ENCODE measurements around the gene FBLN1. TPM values are rescaled to one million over a fixed set of nuclear protein-coding genes. Genes with fewer than 3 reads are reported as not detected.

Gene FBLN1
- total RNA-seq, 1 experiment from 2014 or later = 183 TPM

DNA sequence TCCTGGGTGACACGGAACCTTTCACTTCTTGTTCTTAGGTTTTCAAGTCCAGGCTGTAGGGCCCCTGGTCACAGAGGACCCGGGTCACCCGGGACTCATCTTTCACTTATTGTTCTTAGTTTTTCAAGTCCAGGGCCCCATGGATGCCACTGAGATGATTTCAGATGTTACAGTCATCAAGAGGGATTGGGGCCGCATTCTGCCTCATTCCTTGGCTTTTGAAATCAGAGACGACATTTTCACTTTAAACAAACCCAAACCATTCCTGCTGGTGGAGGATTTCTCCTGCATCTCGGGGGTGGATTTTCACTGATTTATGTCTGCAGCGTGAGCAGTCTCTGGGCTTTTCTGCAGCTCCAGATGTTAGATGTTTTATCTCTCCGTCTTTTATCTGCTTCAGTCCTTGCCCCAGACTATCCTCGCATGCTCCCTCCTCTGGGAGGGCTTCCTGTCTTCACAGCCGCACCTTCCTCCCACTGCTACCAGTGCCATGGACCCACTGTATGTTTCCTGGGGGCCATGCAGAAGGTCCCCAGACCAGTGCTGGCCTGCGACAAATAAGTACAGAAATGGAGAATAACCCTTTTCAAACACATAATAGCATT is 27.4 kb downstream of the FBLN1 start:
- H3K4me3 Mint-ChIP-seq = no peak overlapping the region
- H3K4me1 Mint-ChIP-seq = no peaks in the 10 kb centered on the region
- peaks cover 53% of the 10 kb centered on the region for H3K36me3 Mint-ChIP-seq
- POLR2A ChIA-PET = no interaction called here
- ATAC-seq (no peak), DNase-seq (ENCODE audit: low spot score) (no peak)
- no peak overlapping the region for H3K27ac Mint-ChIP-seq
- CTCF ChIA-PET = no interaction called here
- no peak for TF ChIP-seq ZBTB21 (CRISPR knock-in tag; IDR thresholded peaks at IDR 0.05; ENCODE audit: borderline replicate concordance)
- no peak for TF ChIP-seq RELA (CRISPR knock-in tag; IDR thresholded peaks at IDR 0.05; ENCODE audit: borderline replicate concordance)
- TF ChIP-seq, protein P1, sequence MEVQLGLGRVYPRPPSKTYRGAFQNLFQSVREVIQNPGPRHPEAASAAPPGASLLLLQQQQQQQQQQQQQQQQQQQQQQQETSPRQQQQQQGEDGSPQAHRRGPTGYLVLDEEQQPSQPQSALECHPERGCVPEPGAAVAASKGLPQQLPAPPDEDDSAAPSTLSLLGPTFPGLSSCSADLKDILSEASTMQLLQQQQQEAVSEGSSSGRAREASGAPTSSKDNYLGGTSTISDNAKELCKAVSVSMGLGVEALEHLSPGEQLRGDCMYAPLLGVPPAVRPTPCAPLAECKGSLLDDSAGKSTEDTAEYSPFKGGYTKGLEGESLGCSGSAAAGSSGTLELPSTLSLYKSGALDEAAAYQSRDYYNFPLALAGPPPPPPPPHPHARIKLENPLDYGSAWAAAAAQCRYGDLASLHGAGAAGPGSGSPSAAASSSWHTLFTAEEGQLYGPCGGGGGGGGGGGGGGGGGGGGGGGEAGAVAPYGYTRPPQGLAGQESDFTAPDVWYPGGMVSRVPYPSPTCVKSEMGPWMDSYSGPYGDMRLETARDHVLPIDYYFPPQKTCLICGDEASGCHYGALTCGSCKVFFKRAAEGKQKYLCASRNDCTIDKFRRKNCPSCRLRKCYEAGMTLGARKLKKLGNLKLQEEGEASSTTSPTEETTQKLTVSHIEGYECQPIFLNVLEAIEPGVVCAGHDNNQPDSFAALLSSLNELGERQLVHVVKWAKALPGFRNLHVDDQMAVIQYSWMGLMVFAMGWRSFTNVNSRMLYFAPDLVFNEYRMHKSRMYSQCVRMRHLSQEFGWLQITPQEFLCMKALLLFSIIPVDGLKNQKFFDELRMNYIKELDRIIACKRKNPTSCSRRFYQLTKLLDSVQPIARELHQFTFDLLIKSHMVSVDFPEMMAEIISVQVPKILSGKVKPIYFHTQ (CRISPR knock-in tag; IDR thresholded peaks at IDR 0.05) = no peak
- TF ChIP-seq, protein P2, sequence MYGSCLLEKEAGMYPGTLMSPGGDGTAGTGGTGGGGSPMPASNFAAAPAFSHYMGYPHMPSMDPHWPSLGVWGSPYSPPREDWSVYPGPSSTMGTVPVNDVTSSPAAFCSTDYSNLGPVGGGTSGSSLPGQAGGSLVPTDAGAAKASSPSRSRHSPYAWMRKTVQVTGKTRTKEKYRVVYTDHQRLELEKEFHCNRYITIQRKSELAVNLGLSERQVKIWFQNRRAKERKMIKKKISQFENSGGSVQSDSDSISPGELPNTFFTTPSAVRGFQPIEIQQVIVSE (CRISPR knock-in tag; IDR thresholded peaks at IDR 0.05; ENCODE audit: borderline replicate concordance) = no peak
- TF ChIP-seq, protein P3, sequence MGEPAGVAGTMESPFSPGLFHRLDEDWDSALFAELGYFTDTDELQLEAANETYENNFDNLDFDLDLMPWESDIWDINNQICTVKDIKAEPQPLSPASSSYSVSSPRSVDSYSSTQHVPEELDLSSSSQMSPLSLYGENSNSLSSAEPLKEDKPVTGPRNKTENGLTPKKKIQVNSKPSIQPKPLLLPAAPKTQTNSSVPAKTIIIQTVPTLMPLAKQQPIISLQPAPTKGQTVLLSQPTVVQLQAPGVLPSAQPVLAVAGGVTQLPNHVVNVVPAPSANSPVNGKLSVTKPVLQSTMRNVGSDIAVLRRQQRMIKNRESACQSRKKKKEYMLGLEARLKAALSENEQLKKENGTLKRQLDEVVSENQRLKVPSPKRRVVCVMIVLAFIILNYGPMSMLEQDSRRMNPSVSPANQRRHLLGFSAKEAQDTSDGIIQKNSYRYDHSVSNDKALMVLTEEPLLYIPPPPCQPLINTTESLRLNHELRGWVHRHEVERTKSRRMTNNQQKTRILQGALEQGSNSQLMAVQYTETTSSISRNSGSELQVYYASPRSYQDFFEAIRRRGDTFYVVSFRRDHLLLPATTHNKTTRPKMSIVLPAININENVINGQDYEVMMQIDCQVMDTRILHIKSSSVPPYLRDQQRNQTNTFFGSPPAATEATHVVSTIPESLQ (CRISPR knock-in tag; IDR thresholded peaks at IDR 0.05) = no peak
- TF ChIP-seq ATF1 (CRISPR knock-in tag; IDR thresholded peaks at IDR 0.05) = no peak
- H3K9me3 Mint-ChIP-seq = no peaks in the 10 kb centered on the region
- no peaks in the 10 kb centered on the region for H3K27me3 Mint-ChIP-seq (ENCODE audit: low read depth)

DNA sequence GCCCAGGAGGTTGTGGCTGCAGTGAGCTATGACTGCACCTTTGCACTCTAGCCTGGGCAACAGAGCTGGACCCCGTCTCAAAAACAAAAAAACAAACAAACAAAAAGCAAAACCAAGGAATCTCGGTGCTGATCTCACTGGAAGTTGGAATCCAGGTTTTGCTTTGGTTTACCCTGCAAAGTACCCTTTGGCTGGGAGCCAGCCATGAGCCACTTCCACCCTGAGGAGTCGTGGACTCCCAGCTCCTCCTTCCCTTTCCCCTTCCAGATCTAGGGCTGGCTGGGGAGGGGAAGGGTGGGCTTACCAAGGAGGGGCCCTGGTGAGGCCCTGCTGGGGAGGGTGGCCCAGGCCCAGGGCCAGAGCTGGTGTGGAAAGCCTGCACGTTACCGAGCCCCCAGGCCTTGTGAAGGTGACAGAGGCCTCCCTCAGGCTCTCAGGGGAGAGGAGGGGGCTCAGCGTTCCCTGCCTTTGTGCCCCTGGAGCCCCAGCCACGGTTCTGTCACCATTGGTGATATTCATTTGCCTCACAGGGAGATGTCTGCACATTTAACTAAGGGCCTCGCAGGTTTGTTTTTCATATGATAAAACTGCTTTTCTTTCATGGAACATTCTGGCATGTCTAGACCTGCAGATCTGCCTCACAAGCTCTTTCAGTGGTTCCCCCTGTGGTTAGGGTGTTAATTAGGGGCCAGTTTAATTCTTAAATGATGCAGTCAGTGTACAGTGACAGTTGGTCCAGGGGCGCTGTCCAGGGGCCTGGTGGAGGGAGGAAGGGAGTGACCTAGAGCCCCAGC is 29.0 kb downstream of the FBLN1 start:
- H3K27me3 Mint-ChIP-seq (ENCODE audit: low read depth) = no peaks in the 10 kb centered on the region
- POLR2A ChIA-PET = no interaction called here
- H3K36me3 Mint-ChIP-seq = peaks cover 60% of the 10 kb centered on the region
- H3K4me1 Mint-ChIP-seq = no peaks in the 10 kb centered on the region
- CTCF ChIA-PET = no interaction called here
- H3K27ac Mint-ChIP-seq = peak overlapping the region; percentile 47
- ATAC-seq = no peak
- no peak for TF ChIP-seq SMAD3 (CRISPR knock-in tag; IDR thresholded peaks at IDR 0.05; ENCODE audit: borderline replicate concordance)
- TF ChIP-seq, protein P4, sequence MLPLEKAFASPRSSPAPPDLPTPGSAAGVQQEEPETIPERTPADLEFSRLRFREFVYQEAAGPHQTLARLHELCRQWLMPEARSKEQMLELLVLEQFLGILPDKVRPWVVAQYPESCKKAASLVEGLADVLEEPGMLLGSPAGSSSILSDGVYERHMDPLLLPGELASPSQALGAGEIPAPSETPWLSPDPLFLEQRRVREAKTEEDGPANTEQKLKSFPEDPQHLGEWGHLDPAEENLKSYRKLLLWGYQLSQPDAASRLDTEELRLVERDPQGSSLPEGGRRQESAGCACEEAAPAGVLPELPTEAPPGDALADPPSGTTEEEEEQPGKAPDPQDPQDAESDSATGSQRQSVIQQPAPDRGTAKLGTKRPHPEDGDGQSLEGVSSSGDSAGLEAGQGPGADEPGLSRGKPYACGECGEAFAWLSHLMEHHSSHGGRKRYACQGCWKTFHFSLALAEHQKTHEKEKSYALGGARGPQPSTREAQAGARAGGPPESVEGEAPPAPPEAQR (CRISPR knock-in tag; IDR thresholded peaks at IDR 0.05) = no peak
- TF ChIP-seq, protein P5, sequence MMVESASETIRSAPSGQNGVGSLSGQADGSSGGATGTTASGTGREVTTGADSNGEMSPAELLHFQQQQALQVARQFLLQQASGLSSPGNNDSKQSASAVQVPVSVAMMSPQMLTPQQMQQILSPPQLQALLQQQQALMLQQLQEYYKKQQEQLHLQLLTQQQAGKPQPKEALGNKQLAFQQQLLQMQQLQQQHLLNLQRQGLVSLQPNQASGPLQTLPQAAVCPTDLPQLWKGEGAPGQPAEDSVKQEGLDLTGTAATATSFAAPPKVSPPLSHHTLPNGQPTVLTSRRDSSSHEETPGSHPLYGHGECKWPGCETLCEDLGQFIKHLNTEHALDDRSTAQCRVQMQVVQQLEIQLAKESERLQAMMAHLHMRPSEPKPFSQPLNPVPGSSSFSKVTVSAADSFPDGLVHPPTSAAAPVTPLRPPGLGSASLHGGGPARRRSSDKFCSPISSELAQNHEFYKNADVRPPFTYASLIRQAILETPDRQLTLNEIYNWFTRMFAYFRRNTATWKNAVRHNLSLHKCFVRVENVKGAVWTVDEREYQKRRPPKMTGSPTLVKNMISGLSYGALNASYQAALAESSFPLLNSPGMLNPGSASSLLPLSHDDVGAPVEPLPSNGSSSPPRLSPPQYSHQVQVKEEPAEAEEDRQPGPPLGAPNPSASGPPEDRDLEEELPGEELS (CRISPR knock-in tag; IDR thresholded peaks at IDR 0.05) = no peak
- TF ChIP-seq, protein P6, sequence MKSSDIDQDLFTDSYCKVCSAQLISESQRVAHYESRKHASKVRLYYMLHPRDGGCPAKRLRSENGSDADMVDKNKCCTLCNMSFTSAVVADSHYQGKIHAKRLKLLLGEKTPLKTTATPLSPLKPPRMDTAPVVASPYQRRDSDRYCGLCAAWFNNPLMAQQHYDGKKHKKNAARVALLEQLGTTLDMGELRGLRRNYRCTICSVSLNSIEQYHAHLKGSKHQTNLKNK (CRISPR knock-in tag; IDR thresholded peaks at IDR 0.05) = no peak
- TF ChIP-seq, protein P7, sequence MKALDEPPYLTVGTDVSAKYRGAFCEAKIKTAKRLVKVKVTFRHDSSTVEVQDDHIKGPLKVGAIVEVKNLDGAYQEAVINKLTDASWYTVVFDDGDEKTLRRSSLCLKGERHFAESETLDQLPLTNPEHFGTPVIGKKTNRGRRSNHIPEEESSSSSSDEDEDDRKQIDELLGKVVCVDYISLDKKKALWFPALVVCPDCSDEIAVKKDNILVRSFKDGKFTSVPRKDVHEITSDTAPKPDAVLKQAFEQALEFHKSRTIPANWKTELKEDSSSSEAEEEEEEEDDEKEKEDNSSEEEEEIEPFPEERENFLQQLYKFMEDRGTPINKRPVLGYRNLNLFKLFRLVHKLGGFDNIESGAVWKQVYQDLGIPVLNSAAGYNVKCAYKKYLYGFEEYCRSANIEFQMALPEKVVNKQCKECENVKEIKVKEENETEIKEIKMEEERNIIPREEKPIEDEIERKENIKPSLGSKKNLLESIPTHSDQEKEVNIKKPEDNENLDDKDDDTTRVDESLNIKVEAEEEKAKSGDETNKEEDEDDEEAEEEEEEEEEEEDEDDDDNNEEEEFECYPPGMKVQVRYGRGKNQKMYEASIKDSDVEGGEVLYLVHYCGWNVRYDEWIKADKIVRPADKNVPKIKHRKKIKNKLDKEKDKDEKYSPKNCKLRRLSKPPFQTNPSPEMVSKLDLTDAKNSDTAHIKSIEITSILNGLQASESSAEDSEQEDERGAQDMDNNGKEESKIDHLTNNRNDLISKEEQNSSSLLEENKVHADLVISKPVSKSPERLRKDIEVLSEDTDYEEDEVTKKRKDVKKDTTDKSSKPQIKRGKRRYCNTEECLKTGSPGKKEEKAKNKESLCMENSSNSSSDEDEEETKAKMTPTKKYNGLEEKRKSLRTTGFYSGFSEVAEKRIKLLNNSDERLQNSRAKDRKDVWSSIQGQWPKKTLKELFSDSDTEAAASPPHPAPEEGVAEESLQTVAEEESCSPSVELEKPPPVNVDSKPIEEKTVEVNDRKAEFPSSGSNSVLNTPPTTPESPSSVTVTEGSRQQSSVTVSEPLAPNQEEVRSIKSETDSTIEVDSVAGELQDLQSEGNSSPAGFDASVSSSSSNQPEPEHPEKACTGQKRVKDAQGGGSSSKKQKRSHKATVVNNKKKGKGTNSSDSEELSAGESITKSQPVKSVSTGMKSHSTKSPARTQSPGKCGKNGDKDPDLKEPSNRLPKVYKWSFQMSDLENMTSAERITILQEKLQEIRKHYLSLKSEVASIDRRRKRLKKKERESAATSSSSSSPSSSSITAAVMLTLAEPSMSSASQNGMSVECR (CRISPR knock-in tag; IDR thresholded peaks at IDR 0.05; ENCODE audit: borderline replicate concordance) = no peak
- no peak overlapping the region for H3K4me3 Mint-ChIP-seq
- DNase-seq (ENCODE audit: low spot score) = no peak
- H3K9me3 Mint-ChIP-seq = no peaks in the 10 kb centered on the region
